GM13977 (cell line): ENCODE data around the gene ATXN8OS.

Source experiments
- DNase-seq: peaks from one replicate; pipeline ENCODE4 v3.0.0; 2012; ENCODE audit warnings: low spot score
- in situ Hi-C: fragments of 300-500 bp; cut with MboI; formaldehyde crosslinking; loops from one replicate; pipeline ENCODE4 v1.12.0; 2022; ENCODE audit warnings: low sequenced_read_pairs, low pct_unique_long_range_greater_than_20kb, mixed read lengths, inconsistent platforms; ENCODE audit not compliant: unreplicated experiment
- TF ChIP-seq, protein P1 (sequence below): IDR thresholded peaks from 2 replicates; pipeline ENCODE4 v1.5.1; 2012; ENCODE audit warnings: mild to moderate bottlenecking, control low read depth; ENCODE audit not compliant: insufficient read depth; ENCODE audit errors: extremely low read depth, missing control alignments

ATXN8OS gene

DNA sequence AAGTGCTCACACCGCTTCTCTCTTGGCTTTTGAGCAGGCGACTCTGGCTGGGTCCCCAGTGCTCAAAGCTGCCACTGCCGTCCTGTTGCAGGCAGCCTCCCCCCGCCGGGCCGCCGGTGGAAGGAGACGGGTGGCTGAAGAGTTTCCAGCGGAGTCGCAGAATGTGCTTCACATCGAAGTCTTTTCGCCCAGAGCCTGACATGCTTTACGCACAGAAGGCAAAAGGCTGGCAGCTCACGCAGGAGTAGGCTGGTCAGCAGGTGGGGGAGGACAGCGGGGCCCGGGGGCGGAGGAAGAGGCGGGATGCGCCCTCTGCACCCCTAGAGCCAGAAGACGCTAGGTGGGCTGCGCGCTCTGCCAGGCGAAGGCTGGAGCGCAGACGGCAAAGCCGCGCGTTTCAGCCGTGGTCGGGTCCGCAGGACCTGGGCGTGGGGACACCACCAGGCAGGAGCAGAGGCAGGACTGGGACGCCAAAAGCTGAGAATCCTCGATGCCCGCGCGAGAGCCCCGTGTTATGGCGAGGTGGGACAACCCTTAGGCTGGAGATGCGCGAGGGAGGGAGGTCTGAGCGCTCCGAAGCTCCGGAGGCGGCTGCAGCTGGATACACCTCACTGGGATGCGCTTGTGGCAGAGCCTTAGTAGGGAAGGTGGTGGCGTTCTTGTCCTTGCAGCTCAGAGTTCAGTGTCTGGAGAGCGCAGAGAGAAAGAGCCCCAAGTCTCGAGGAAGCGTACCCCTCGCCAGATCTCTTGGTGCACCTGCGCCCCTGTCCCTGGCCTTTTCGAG lies at the start of gene ATXN8OS:
TSS of gene ATXN8OS (plus strand) at position 329 of the 784 bp plus-strand sequence.
- DNase-seq = no peak
- TF ChIP-seq, protein P1, sequence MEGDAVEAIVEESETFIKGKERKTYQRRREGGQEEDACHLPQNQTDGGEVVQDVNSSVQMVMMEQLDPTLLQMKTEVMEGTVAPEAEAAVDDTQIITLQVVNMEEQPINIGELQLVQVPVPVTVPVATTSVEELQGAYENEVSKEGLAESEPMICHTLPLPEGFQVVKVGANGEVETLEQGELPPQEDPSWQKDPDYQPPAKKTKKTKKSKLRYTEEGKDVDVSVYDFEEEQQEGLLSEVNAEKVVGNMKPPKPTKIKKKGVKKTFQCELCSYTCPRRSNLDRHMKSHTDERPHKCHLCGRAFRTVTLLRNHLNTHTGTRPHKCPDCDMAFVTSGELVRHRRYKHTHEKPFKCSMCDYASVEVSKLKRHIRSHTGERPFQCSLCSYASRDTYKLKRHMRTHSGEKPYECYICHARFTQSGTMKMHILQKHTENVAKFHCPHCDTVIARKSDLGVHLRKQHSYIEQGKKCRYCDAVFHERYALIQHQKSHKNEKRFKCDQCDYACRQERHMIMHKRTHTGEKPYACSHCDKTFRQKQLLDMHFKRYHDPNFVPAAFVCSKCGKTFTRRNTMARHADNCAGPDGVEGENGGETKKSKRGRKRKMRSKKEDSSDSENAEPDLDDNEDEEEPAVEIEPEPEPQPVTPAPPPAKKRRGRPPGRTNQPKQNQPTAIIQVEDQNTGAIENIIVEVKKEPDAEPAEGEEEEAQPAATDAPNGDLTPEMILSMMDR = no peak
- in situ Hi-C loops = no loop called here

DNA sequence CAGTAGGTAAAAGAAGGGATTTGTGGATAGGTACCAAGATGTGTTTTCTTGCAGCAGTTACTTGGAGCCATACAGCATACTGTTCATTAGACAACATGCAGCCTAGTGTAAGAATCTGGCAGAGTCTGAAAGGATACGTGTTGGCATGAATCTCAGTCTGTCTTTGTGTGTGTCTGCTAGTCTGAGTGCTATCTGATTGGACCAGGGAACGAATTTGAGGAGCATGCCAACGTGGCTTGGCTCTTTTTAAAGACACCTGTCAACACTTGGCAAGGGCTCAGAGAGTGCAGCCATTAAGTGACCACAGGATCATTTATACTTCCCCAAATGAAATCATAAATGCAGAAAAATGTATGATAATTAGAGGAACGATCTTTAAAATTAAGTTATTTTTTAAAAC lies 27.6 kb upstream of the ATXN8OS start:
- TF ChIP-seq, protein P1 = no peak

DNA sequence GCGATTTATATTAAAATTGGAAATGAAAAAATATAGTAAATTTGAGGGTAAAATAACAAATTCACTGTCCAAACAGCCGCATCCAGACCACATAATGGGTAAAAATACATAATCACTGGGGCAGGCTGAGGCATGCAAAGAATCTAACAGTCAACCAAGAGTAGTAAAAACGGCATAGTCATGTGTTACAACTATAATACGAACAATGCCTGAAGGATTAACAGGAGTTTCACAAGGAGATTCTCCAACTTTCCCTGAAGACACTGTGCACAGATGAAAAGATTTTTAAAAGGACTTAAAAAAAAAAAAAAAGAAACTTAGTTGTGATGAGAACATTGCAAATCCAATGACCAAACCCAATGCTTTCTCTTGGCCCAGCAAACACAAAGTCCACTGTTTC lies 20.4 kb upstream of the ATXN8OS start:
- TF ChIP-seq, protein P1 = no peak
- no peak for DNase-seq
- in situ Hi-C loops = no loop called here

More for the DNA sequence above, 27.6 kb upstream of the ATXN8OS start:
- in situ Hi-C loops = no loop called here
- DNase-seq = no peak

DNA sequence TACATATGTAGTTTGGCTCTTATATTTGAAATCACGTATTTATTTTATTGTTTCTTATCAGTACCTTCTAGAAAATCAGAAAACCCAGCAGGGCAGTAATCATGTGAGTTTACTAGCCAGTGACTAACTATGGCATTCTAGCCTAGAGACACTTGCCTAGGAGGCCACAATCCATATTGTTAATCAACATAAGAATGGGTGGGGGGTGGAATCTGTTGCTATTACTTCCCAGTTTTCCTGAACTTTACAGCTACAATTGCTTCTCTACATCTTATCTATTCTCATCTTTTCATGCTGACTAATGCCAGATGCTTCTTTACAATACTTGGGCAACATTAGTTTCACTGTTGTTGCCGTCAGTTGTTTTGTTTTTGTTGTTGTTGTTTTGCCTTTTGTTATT lies 18.7 kb upstream of the ATXN8OS start:
- no peak for DNase-seq
- in situ Hi-C loops = no loop called here
- TF ChIP-seq, protein P1 = no peak

DNA sequence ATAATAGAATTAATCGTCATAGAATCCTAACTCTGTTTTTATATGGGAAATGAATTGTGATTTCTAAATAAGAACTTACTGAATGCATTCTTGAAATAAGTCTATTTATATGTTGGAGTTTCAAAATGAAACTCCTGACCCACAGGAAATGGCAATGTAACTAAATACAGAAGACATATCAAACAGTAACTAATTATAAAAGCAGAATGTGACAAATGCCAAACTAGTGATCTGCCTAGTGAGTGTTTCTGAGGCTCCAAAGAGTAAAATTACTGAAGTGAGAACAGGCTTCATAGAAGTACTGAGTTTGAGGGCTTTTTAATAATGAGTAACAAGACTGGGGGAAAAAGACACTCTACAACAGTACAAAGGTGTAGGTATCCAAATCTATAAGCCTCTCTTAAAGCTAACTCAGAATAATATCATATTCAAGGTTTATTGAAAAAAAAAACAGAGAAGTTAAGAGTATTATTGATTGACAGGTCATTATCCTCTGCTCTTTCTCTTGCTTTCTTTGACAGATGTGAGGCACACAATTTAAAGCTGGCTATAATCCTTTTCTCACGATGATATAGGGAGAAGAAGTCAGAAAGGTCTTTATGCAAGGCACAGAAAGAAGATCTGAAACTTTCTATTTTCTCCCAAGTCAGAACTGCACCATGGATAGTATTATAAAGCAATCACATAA lies 17.4 kb upstream of the ATXN8OS start:
- TF ChIP-seq, protein P1 = no peak
- in situ Hi-C loops = no loop called here
- DNase-seq = no peak

DNA sequence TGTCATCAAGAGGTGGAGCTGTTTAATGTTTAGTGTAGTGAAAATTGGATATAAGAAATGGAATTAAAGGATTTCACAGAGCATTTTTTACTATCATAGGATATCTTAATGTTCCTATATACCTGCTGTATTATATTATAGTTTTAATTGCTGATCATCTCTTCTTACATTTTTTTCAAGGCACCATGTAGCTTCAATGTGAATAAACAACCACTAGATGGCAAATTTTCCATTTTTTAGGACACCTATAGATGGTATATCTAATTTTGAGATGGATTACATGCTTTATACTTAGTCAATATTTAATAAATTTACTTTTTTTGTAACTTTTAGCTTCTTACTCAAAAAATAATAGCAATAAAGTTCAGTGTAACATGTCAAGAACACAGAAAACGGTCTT lies 9.0 kb upstream of the ATXN8OS start:
- TF ChIP-seq, protein P1 = no peak
- in situ Hi-C loops = no loop called here

More for the DNA sequence above, 9.0 kb upstream of the ATXN8OS start:
- no peak for DNase-seq
